ENCODE data around the gene PANX1.

The PANX1 gene

DNA sequence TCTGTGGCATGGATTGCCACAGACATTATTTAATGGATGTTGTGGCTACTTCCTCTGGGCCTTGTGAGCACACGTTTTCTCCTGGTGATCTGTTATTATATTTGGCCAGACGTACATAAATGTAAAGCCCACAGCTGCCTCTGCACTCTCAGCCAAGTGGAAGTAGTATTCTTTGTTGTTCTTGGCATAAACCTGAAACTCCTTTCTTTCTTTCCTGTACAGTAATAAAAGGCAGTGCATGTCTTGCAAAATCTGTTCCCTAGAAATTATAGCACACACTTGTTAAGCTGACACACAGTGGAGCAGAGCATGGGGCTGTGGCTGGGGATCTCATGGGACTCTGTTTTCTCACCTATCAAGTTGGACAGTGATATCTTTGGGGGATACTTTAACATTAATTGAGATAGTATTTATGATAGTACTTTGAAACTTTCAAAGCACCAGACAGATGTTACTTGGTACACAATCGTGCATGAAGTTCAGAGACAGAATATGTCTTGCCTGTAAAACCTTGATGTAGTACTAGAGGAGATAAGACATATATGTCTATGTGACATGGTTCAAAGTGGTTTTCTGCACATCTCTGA is 20.9 kb downstream of the PANX1 start:
- no peaks in the 10 kb centered on the region for H3K27me3 ChIP-seq (ENCODE audit: insufficient read depth, insufficient read length)
- TF ChIP-seq YY1 (IDR thresholded peaks at IDR 0.05; ENCODE audit: insufficient read depth, insufficient read length) (no peak), SUZ12 (IDR thresholded peaks at IDR 0.05; ENCODE audit: extremely low read depth, insufficient read depth, insufficient read length) (no peak), ZNF274 (IDR thresholded peaks at IDR 0.05; ENCODE audit: low read depth, low read length) (no peak)
- peaks cover 5% of the 10 kb centered on the region for H3K4me1 ChIP-seq (ENCODE audit: insufficient read depth, insufficient read length)
- H3K9ac ChIP-seq (ENCODE audit: insufficient read length, low read depth): no peak overlapping the region
- H3K4me3 ChIP-seq (ENCODE audit: insufficient read length, low read depth): no peak overlapping the region
- H3K9me3 ChIP-seq (ENCODE audit: insufficient read depth, low read length): no peaks in the 10 kb centered on the region
- peaks cover 13% of the 10 kb centered on the region for H3K36me3 ChIP-seq (ENCODE audit: insufficient read depth, insufficient read length, low read length)
- DNase-seq (ENCODE audit: low read depth, low spot score): no peak

DNA sequence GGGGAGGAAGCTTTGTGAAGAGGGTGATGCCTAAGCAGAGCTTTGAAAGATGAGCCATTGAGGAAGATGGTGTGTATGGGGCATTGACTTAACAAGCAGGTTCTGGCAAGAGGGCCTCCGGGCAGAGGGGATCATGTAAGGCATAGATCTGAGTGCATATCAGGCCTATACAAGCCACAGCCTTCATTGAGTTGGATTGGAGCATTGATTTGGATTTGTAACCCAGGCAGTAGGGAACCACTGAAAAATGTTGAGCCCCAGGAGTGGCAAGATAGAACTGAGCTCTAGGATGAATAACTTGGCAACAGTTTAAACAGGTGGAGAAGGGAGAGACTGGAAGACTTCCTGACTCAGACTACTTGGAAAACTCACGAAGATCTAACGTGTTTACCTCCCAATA is 21.4 kb downstream of the PANX1 start:
- Histone ChIP-seq H3K4me3 (ENCODE audit: insufficient read length, low read depth) (no peak overlapping the region), H3K36me3 (ENCODE audit: insufficient read depth, insufficient read length, low read length) (peaks cover 13% of the 10 kb centered on the region), H3K27me3 (ENCODE audit: insufficient read depth, insufficient read length) (no peaks in the 10 kb centered on the region), H3K9ac (ENCODE audit: insufficient read length, low read depth) (no peak overlapping the region), H3K4me1 (ENCODE audit: insufficient read depth, insufficient read length) (peaks cover 5% of the 10 kb centered on the region), H3K9me3 (ENCODE audit: insufficient read depth, low read length) (no peaks in the 10 kb centered on the region)
- TF ChIP-seq YY1 (IDR thresholded peaks at IDR 0.05; ENCODE audit: insufficient read depth, insufficient read length) (no peak), SUZ12 (IDR thresholded peaks at IDR 0.05; ENCODE audit: extremely low read depth, insufficient read depth, insufficient read length) (no peak), ZNF274 (IDR thresholded peaks at IDR 0.05; ENCODE audit: low read depth, low read length) (no peak)
- DNase-seq (ENCODE audit: low read depth, low spot score): no peak

DNA sequence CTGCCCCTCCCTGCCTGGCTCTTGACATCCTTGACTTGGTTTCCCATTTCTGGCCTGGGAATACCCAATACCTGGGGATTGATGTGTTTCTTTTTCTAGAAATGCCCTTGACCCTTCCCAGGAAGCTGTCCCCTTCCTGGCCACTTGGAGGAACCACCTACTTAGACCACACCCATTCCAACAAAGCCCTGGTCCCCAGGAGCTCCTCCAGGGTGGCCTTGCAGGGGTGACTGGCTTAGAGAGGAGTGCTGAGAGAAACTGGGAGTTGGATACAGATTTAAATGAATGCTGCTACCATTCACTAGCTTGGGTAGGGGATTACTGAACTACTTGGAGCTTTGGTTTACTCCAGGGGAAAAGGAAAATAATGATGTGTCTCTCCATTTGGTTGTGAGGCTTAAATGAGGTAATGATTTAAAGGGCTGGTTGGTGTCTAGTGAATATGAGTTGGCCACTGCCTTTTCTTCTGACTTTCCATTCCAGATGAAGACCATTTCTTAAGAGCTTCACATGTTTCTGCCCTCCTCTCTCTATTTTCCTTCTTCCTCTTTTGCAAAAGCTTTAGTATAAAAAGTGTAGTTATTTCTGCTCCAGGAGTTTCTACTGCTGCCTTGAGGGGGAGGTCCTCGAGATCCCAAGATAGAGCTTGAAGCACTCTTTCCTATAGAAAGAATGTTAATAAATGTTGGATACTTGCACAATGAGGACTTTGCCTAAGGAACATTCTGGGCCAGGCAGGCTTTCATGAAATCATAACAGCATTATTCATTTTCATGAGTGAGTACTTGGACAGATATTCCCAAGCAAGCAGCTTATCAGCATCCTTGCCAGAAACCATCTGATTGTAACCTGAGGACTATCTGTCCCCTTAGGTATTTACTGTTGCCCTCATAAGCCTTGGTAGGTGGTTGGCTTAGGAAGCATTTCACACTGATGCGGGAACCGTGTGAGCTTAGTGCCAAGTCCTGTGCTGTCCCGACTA is 22.4 kb downstream of the PANX1 start:
- peaks cover 11% of the 10 kb centered on the region for H3K36me3 ChIP-seq (ENCODE audit: insufficient read depth, insufficient read length, low read length)
- H3K9me3 ChIP-seq (ENCODE audit: insufficient read depth, low read length): no peaks in the 10 kb centered on the region
- peaks cover 5% of the 10 kb centered on the region for H3K4me1 ChIP-seq (ENCODE audit: insufficient read depth, insufficient read length)
- TF ChIP-seq YY1 (IDR thresholded peaks at IDR 0.05; ENCODE audit: insufficient read depth, insufficient read length): no peak
- TF ChIP-seq SUZ12 (IDR thresholded peaks at IDR 0.05; ENCODE audit: extremely low read depth, insufficient read depth, insufficient read length): no peak
- TF ChIP-seq ZNF274 (IDR thresholded peaks at IDR 0.05; ENCODE audit: low read depth, low read length): no peak
- DNase-seq (ENCODE audit: low read depth, low spot score): no peak
- no peak overlapping the region for H3K4me3 ChIP-seq (ENCODE audit: insufficient read length, low read depth)
- H3K27me3 ChIP-seq (ENCODE audit: insufficient read depth, insufficient read length): no peaks in the 10 kb centered on the region
- no peak overlapping the region for H3K9ac ChIP-seq (ENCODE audit: insufficient read length, low read depth)

DNA sequence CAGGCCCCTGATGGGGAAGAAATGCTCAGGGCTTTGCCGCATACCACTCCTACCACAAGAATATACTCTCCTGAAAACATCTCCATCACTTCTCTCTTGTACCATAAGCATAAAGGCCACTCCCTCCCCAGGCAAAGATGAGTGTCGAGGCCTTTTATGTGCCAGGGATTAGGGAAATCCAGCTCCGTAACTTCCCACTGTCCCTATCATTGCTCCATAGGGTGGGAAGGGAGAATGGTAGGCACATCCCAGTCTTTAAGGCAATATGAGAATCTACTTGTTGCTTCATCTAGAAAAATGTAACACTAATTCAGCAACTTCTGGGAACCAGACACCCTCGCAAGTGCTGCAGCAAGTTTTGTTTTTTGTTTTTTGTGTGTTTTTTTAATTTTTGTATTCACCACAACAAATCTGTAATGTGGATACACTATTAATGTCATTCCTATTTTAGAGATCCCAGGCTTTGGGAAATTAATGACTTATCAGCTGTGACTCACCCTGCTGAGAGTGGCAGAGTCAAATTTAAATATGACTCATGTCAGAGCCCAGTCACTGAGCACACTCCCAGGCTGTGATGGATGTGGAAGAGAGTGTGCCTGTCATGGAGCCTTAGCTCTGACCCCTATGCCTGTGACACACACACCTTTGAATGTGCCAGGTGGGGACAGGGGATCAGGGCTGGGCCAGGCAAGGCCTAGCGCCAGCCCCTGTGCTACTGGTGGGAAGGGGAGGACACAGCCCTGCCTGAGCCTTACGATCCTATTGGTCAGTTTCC is 23.4 kb downstream of the PANX1 start:
- TF ChIP-seq YY1 (IDR thresholded peaks at IDR 0.05; ENCODE audit: insufficient read depth, insufficient read length) (no peak), SUZ12 (IDR thresholded peaks at IDR 0.05; ENCODE audit: extremely low read depth, insufficient read depth, insufficient read length) (no peak), ZNF274 (IDR thresholded peaks at IDR 0.05; ENCODE audit: low read depth, low read length) (no peak)
- peaks cover 5% of the 10 kb centered on the region for H3K4me1 ChIP-seq (ENCODE audit: insufficient read depth, insufficient read length)
- no peak for DNase-seq (ENCODE audit: low read depth, low spot score)
- no peak overlapping the region for H3K9ac ChIP-seq (ENCODE audit: insufficient read length, low read depth)
- no peaks in the 10 kb centered on the region for H3K27me3 ChIP-seq (ENCODE audit: insufficient read depth, insufficient read length)
- no peak overlapping the region for H3K4me3 ChIP-seq (ENCODE audit: insufficient read length, low read depth)
- peaks cover 11% of the 10 kb centered on the region for H3K36me3 ChIP-seq (ENCODE audit: insufficient read depth, insufficient read length, low read length)
- H3K9me3 ChIP-seq (ENCODE audit: insufficient read depth, low read length): no peaks in the 10 kb centered on the region

DNA sequence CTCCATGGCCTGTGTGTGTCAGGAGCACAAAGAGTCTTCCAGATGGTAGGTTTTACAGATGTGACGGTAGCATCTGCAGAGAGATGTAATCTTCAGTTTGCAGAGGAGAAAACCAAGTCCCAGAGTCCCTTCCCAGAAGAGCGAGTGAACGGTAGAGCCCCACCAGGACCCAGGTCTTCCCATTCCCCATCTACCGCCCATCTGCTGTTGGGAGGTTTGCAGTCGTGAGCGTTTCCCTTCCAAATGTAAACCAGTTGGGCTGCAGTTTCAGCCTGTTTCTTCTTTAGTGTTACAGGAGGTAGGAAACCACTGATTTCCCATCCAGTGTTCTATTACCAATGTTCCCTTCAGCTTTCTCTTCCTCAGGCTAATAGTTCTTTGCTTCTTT is 24.0 kb downstream of the PANX1 start:
- H3K9me3 ChIP-seq (ENCODE audit: insufficient read depth, low read length): no peaks in the 10 kb centered on the region
- H3K9ac ChIP-seq (ENCODE audit: insufficient read length, low read depth): no peak overlapping the region
- TF ChIP-seq YY1 (IDR thresholded peaks at IDR 0.05; ENCODE audit: insufficient read depth, insufficient read length): no peak
- TF ChIP-seq SUZ12 (IDR thresholded peaks at IDR 0.05; ENCODE audit: extremely low read depth, insufficient read depth, insufficient read length): no peak
- no peak for TF ChIP-seq ZNF274 (IDR thresholded peaks at IDR 0.05; ENCODE audit: low read depth, low read length)
- H3K4me1 ChIP-seq (ENCODE audit: insufficient read depth, insufficient read length): peaks cover 5% of the 10 kb centered on the region
- H3K27me3 ChIP-seq (ENCODE audit: insufficient read depth, insufficient read length): no peaks in the 10 kb centered on the region
- DNase-seq (ENCODE audit: low read depth, low spot score): no peak
- H3K36me3 ChIP-seq (ENCODE audit: insufficient read depth, insufficient read length, low read length): peaks cover 11% of the 10 kb centered on the region
- no peak overlapping the region for H3K4me3 ChIP-seq (ENCODE audit: insufficient read length, low read depth)

DNA sequence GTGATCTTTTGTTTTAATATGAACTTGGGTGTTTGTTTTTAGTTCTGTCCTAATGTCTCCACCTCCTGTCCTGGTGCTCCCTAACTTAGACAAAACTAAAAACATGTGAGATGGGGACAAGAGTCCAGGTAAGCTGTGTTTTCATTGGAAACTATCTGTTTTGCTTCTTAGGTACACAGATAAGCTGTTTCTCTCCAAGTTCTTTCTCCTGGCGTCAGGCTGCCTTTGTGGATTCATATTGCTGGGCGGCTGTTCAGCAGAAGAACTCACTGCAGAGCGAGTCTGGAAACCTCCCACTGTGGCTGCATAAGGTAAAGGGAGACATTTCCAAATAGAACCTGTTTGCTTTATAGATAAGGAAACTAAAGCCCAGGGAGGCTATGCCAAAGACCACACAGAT is 24.7 kb downstream of the PANX1 start:
- H3K4me1 ChIP-seq (ENCODE audit: insufficient read depth, insufficient read length): peaks cover 5% of the 10 kb centered on the region
- no peak overlapping the region for H3K9ac ChIP-seq (ENCODE audit: insufficient read length, low read depth)
- H3K27me3 ChIP-seq (ENCODE audit: insufficient read depth, insufficient read length): no peaks in the 10 kb centered on the region
- TF ChIP-seq ZNF274 (IDR thresholded peaks at IDR 0.05; ENCODE audit: low read depth, low read length): no peak
- no peak for TF ChIP-seq YY1 (IDR thresholded peaks at IDR 0.05; ENCODE audit: insufficient read depth, insufficient read length)
- no peak for TF ChIP-seq SUZ12 (IDR thresholded peaks at IDR 0.05; ENCODE audit: extremely low read depth, insufficient read depth, insufficient read length)
- no peaks in the 10 kb centered on the region for H3K9me3 ChIP-seq (ENCODE audit: insufficient read depth, low read length)
- no peak overlapping the region for H3K4me3 ChIP-seq (ENCODE audit: insufficient read length, low read depth)
- H3K36me3 ChIP-seq (ENCODE audit: insufficient read depth, insufficient read length, low read length): peaks cover 11% of the 10 kb centered on the region
- DNase-seq (ENCODE audit: low read depth, low spot score): no peak
